Mucosa of stomach (tissue), 1 donor: ENCODE data around the gene PDE4B.

Source experiments
- H3K27me3 ChIP-seq: one replicate; pipeline ENCODE4 v1.7.0; 2013; ENCODE audit warnings: mild to moderate bottlenecking, low read length; ENCODE audit not compliant: control insufficient read depth, insufficient read depth
- H3K36me3 ChIP-seq: one replicate; pipeline ENCODE4 v1.7.0; 2013; ENCODE audit warnings: low read length; ENCODE audit not compliant: control insufficient read depth, insufficient read depth
- H3K4me1 ChIP-seq: one replicate; pipeline ENCODE4 v1.7.0; 2013; ENCODE audit warnings: mild to moderate bottlenecking, low read length; ENCODE audit not compliant: control insufficient read depth, insufficient read depth
- H3K4me3 ChIP-seq: one replicate; pipeline ENCODE4 v1.7.0; 2013; ENCODE audit warnings: low read length
- H3K9ac ChIP-seq: one replicate; pipeline ENCODE4 v1.7.0; 2013; ENCODE audit warnings: mild to moderate bottlenecking, low read length, moderate library complexity
- H3K9me3 ChIP-seq: one replicate; pipeline ENCODE4 v1.7.0; 2013; ENCODE audit warnings: mild to moderate bottlenecking, low read length, moderate library complexity; ENCODE audit not compliant: control insufficient read depth
- donor health status: Pancreatic carcinoma.

Gene PDE4B

DNA sequence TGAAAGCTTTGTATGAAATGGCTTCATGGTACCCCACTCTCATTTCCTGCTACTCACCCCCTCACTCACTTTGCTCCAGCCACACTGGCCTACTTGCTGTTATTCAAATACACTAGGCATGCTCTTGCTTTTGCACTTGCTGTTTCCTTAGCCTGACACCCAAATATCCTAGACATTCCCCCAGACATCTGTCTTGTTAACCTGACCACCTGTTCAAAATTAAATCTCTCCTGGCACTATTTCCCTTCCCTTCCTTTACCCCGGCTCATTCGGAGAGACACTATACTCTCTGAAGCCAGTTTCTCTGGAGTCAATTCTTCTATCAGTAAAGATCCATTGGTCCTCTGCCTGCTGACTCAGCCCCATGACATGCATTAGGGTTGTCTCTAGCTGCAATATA lies 435.3 kb downstream of the PDE4B start:
- Histone ChIP-seq H3K9me3 (no peaks in the 10 kb centered on the region), H3K27me3 (no peaks in the 10 kb centered on the region), H3K4me3 (no peak overlapping the region), H3K4me1 (no peaks in the 10 kb centered on the region), H3K36me3 (no peaks in the 10 kb centered on the region), H3K9ac (no peak overlapping the region)

DNA sequence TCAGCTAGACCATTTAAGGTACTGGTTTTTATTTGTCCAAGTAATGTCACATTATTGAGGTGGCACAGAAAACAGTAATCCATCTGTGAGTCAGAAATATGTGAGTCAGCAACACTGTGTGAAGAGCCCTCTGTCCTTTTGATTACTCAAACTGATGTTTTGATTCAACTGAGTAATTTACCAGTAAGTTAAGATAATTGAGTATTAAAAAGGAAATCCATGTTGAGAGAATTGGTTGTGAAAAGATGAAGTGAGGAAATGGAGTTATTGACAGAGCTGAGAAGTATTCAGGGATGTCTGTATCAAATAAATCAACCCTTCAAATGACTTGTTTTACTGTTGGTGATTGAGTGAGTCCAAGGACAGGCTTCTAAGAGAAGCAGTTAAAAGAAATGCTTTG lies 438.5 kb downstream of the PDE4B start:
- Histone ChIP-seq H3K36me3 (no peaks in the 10 kb centered on the region), H3K9ac (no peak overlapping the region), H3K9me3 (no peaks in the 10 kb centered on the region), H3K27me3 (no peaks in the 10 kb centered on the region), H3K4me1 (no peaks in the 10 kb centered on the region), H3K4me3 (no peak overlapping the region)

DNA sequence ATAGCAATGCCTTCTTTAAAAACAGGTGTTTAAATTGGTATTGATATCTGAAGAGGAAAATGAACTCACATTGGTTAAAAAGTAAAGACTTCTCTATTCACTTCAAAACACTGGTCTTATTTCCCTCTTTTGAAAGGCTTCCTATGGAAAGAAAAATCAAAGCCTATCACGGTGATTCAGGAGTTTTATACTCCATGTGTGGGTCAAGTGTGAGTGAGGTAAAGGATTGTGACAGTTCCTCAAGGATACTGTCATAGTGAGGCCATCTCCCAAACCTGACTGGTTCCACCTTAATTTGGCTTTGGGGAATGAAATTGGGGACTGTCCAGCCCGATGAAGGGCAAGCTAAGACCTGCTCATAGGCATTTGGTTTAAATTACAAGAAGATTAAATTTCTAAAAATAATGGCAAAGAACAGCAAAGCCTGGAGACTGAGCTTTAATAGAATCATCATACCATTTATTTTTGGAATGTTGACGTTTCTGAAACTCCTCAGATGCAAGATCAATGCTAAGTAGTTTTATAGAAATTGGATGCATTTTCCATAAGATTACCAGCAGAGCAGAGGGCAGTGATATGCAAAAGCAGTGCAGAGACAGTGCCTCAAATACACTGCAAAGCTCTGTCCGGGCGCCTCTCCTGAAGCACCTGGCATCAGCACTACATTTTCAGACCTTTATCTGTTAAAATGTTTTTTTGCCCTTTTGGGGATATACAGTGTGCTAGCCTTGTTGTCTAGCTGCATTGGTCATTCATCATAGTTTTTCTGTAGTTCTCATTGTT lies 439.2 kb downstream of the PDE4B start:
- no peaks in the 10 kb centered on the region for H3K4me1 ChIP-seq
- H3K9ac ChIP-seq, result no peak overlapping the region
- no peaks in the 10 kb centered on the region for H3K27me3 ChIP-seq
- H3K36me3 ChIP-seq, result no peaks in the 10 kb centered on the region
- no peak overlapping the region for H3K4me3 ChIP-seq
- H3K9me3 ChIP-seq, result no peaks in the 10 kb centered on the region

DNA sequence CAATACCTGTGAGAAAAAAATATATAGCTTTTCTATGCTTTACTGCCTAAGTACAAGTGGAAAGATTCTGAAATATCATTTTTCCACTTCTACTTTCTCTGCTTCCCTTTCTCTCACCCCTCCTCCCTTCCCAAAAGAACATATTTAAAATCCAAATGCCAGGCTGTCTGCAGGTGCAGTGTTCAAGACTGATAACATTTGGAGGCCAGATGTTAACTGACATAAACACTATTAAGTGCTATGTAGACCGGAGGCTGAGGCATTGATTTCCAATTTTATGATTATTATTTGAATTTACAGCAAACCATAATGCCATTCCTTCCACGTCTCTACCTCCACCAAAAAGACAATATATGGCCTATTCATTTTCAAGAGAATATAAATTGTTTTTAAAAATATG lies 444.3 kb downstream of the PDE4B start:
- no peak overlapping the region for H3K9ac ChIP-seq

DNA sequence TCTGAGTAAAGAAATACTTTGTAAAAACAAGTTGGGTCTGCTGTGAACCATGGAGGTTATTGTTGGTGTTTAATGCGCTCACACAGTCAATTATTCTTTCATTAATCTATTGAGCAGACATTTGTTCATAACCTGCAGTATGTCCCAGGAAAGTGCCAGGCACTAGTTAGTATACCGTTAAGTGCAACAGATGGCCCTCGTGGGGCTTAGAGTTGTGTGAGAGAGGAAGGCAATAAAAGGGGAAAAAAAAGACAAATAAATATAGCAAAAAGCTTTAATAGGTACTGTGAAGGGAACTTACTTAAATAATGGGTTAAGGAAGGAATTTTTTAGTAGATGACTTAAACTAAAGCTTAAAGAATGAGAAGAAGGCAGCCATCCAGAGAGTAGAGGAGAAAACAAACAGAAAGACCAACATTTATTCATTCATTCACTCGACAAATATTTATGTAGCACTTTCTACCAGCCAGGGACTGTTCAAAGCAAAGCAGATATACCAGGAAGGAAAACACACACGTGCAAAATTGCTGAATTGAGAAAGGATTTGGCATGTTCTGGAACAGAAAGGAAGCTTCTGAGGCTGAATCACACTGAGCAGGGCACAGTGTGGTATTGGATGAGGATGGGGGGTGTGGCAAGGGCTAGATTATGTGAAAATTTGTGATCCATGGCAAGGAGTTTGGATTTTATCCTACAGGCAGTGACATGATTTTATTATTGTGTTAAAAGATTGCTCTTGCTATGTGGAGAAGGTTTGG lies 445.2 kb downstream of the PDE4B start:
- Histone ChIP-seq H3K4me3 (no peak overlapping the region), H3K4me1 (no peaks in the 10 kb centered on the region), H3K9me3 (no peaks in the 10 kb centered on the region), H3K27me3 (no peaks in the 10 kb centered on the region), H3K36me3 (no peaks in the 10 kb centered on the region), H3K9ac (no peak overlapping the region)

More for the DNA sequence above, 444.3 kb downstream of the PDE4B start:
- Histone ChIP-seq H3K27me3 (no peaks in the 10 kb centered on the region), H3K36me3 (no peaks in the 10 kb centered on the region), H3K4me1 (no peaks in the 10 kb centered on the region), H3K9me3 (no peaks in the 10 kb centered on the region), H3K4me3 (no peak overlapping the region)

DNA sequence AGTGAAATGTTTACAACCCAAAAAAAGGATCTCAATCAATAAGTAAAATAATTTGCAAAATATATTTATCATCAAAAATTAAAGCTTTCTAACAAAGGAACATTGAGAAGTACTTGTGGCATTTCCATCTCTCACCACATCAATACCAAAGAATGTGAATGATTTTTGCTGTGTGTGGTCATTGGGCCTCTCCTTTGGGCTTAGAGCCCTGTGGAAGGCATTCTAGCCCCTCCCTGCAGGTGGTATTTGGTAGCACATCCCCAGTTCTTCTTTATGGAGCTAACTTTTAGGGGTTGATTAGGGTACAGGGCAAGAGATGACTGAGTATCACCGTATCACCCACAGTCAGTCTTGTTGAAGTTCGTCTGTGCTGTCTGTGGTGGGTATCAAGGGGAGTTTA lies 447.1 kb downstream of the PDE4B start:
- H3K36me3 ChIP-seq, result no peaks in the 10 kb centered on the region
- H3K9ac ChIP-seq, result no peak overlapping the region
- H3K4me3 ChIP-seq, result no peak overlapping the region
- H3K4me1 ChIP-seq, result no peaks in the 10 kb centered on the region
- H3K9me3 ChIP-seq, result no peaks in the 10 kb centered on the region
- no peaks in the 10 kb centered on the region for H3K27me3 ChIP-seq

DNA sequence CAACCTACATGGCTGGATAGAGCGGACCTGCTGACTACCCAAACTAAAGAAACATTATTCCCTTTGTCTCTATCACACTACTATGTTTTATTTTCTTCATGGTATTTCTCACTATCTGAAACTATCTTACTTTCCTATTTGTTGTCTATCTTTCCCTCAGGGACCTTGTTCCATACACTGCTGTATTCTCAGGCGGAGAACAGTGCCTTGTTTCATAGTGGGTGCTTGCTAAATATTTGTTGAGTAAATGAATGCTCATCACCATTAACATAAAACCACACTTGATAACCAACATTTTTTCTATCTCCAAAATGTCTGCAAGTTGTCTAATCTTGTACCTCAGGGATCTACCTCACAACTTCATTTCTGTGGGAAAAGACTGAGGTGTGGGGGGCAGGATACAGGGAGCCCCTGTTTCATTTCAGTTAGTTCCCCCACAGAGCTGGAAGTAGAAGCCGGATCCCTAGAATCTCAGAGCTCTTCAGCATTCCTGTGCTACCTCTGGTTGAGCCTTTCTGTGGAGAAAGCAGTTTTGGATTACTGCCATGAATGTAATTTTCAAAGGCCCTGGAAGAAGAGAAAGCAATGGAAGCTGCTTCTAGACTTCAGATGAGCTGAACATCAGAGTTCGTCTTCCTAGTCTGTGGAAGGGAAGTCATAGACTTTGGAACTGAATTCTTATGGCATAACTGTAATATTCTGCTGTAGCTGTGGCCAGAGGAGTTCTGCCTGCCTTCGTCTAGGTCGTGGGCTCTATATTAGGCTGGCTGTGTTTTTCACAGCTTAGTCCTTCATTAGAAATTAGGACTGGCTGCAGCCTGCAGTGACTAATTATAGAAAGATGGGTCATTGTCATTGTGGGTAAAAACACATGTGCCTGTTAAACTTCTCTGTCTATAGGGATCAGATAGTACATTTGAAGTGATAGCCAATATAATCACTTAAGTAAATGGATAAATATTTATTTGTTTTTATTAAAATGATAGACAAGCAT lies 448.1 kb downstream of the PDE4B start:
- Histone ChIP-seq H3K9ac (no peak overlapping the region), H3K9me3 (no peaks in the 10 kb centered on the region), H3K4me1 (no peaks in the 10 kb centered on the region), H3K36me3 (no peaks in the 10 kb centered on the region), H3K4me3 (no peak overlapping the region), H3K27me3 (no peaks in the 10 kb centered on the region)

DNA sequence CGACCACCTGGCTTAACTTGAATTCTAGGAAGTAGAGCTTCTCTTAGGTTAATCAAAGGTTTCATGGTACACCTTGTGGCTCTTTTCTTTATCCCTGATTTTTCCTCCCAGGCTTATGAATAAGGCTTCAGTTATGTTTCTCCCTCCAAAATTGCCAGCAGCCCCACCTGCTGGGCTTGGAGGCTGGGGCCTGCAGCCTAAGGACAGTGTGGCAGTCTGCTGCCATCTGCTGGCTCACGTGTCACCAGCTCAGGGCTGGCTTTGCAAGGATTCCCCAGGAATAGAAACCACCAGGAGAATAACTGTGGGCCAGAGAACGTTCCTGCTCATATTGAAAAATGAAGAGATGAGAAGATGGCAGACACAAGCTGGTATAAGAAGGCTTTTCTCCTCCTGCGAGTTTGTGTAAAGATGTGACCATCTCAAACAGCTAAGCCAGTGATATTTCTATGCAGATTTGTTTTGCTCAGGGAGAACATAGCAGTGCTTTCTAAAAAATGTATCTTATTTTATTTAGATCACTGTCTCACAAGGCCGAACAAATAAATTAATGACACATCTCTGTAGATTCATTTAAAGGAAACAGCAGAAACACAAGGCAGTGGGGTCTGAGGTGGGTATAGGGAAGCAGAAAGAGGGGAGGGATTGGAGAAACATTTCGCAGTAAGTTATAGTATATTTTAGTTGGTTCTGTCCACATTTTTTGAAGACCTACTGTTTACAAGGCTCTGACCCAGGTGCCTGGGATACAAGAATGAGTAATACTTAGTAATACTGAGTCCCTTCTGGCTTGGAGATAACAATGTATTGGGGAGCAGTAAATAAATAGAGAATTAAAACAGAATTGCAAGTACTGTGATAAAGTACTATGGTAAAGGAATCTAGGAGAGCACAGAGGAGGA lies 450.2 kb downstream of the PDE4B start:
- H3K9me3 ChIP-seq, result no peaks in the 10 kb centered on the region
- no peaks in the 10 kb centered on the region for H3K27me3 ChIP-seq
- H3K36me3 ChIP-seq, result no peaks in the 10 kb centered on the region
- no peak overlapping the region for H3K9ac ChIP-seq
- no peak overlapping the region for H3K4me3 ChIP-seq
- no peaks in the 10 kb centered on the region for H3K4me1 ChIP-seq

DNA sequence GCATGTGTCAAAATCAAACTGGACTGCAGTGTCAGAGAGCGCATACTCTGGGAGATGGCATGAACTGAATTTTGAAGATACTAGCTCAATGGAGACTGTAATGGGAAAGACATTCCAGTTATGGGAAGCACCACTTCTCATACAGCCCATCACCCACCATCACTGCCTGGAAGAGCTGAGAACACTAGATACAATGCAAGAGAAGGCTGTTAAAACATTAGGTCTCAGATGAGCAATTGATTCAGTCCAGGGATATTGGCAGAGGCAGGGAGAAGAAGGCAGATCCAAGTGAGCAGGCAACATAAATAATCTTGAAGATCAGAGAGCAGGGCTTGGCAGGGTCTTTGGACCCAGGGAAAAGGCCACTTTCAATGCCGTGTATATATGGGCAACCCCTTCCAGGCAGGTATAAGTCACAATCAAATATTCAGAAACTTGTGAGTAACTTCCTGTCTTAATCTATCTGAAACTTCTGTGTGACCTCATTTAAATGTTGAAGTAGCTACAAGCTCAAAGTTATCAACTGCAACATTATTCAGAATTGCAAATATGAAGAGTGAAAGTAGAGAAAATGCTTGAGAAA lies 450.9 kb downstream of the PDE4B start:
- Histone ChIP-seq H3K4me3 (no peak overlapping the region), H3K9me3 (no peaks in the 10 kb centered on the region), H3K36me3 (no peaks in the 10 kb centered on the region), H3K4me1 (no peaks in the 10 kb centered on the region), H3K9ac (no peak overlapping the region), H3K27me3 (no peaks in the 10 kb centered on the region)

DNA sequence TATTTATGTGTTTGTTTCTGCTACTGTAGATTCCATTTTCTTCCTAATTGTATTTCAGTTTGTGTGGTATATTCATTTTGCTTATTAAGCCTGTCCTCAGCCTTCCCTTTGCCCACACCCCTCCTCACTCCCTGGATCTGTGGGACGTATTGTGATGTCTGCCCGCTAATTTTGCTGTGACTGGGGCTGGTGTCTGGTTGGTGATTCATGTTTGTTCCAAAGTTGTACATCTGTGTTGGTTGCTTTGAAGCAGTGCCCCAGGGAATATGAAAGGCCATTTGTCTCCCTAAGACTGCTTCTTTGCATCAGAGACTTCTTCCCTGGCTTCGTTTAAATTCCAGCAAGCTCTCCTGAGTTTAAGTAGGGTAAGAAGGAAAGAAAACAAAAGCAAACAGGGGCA lies 451.7 kb downstream of the PDE4B start:
- Histone ChIP-seq H3K27me3 (no peaks in the 10 kb centered on the region), H3K9ac (no peak overlapping the region), H3K4me3 (no peak overlapping the region), H3K9me3 (no peaks in the 10 kb centered on the region), H3K4me1 (no peaks in the 10 kb centered on the region), H3K36me3 (no peaks in the 10 kb centered on the region)

DNA sequence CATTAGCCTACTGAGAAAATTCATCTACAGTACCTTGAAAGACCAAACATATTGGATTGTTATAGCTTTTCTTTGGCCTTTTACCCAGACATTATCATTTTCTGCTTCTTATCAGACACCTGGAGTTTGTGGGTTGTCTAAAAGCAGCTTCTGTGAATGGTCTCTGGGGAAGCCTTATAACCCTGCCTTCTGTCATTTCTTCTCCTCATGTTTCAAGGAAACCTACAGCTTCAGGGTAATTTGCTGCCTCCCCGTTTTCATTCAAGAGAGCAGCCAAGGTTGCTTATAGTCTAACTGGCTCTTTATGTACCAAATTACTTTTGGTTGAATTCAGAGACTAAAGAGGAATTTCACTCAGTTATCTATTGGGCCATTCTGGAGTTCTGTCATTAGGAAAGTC lies 453.0 kb downstream of the PDE4B start:
- no peaks in the 10 kb centered on the region for H3K27me3 ChIP-seq
- H3K4me3 ChIP-seq, result no peak overlapping the region
- no peaks in the 10 kb centered on the region for H3K9me3 ChIP-seq
- H3K9ac ChIP-seq, result no peak overlapping the region
- no peaks in the 10 kb centered on the region for H3K4me1 ChIP-seq
- no peaks in the 10 kb centered on the region for H3K36me3 ChIP-seq
